Measurements from ENCODE around the gene CTXND1. TPM values are rescaled to one million over a fixed set of nuclear protein-coding genes. Genes with fewer than 3 reads are reported as not detected.

The CTXND1 gene
- total and polyA plus RNA-seq, 2 of the 13 experiments (the other 11 are each of a cell fraction or from before 2014, with no cell fraction given), result 1.2 to 2.1 TPM

GRCh38 chr15:80157215-80157614, 94.8 kb downstream of the CTXND1 start (continued):
- peak; percentile 59; the same call in 1 of the 2 replicates for TF ChIP-seq PAXIP1 (CRISPR knock-in tag; conservative IDR thresholded peaks at IDR 0.05)
- no peak for TF ChIP-seq KAT2B (IDR thresholded peaks at IDR 0.05; ENCODE audit: borderline replicate concordance, low read depth, low read length)
- 0 out of 2 replicates have a peak, but pooled peaks have one; percentile 47 for TF ChIP-seq MTA1 (CRISPR knock-in tag; IDR thresholded peaks at IDR 0.05; ENCODE audit: borderline replicate concordance)
- TF ChIP-seq ARNTL (CRISPR knock-in tag; IDR thresholded peaks at IDR 0.05), result no peak
- no peak for TF ChIP-seq ZXDC (CRISPR knock-in tag; IDR thresholded peaks at IDR 0.05)
- TF ChIP-seq NCOA2 (CRISPR knock-in tag; IDR thresholded peaks at IDR 0.05), result peak; percentile 37; the same call in 1 of the 2 replicates
- TF ChIP-seq ZNF543 (CRISPR knock-in tag; IDR thresholded peaks at IDR 0.05), result no peak
- TF ChIP-seq REL (CRISPR knock-in tag; conservative IDR thresholded peaks at IDR 0.05), result no peak
- TF ChIP-seq MIXL1 (CRISPR knock-in tag; IDR thresholded peaks at IDR 0.05), result no peak

Data from HepG2 (cell line).